ENCODE measurements around the gene CYP2D6.

Gene CYP2D6

GRCh38 chr22:42090596-42091454 is 39.8 kb downstream of the CYP2D6 start, which contains the start of gene NDUFA6:
Gene NDUFA6 (minus strand): TSS chr22:42090772. CDS start chr22:42090744, 28 bp downstream.
- no peak for TF ChIP-seq ISL1 (CRISPR knock-in tag; IDR thresholded peaks at IDR 0.05)
- no peak for TF ChIP-seq PPARA (CRISPR knock-in tag; IDR thresholded peaks at IDR 0.05; ENCODE audit: borderline replicate concordance)
- TF ChIP-seq TOX (CRISPR knock-in tag; IDR thresholded peaks at IDR 0.05; ENCODE audit: borderline replicate concordance): no peak
- no peak for TF ChIP-seq CSRNP3 (CRISPR knock-in tag; IDR thresholded peaks at IDR 0.05)
- no peak for TF ChIP-seq ZNF8 (CRISPR knock-in tag; IDR thresholded peaks at IDR 0.05)
- TF ChIP-seq RARB (CRISPR knock-in tag; IDR thresholded peaks at IDR 0.05): no peak
- no peak for TF ChIP-seq ARNTL (CRISPR knock-in tag; IDR thresholded peaks at IDR 0.05; ENCODE audit: borderline replicate concordance, low read depth)
- TF ChIP-seq CSDC2 (CRISPR knock-in tag; IDR thresholded peaks at IDR 0.05): no peak
- no peak for TF ChIP-seq ZC3H10 (CRISPR knock-in tag; IDR thresholded peaks at IDR 0.05)
- ATAC-seq: peak; percentile 96

- no peak for ATAC-seq
- TF ChIP-seq CSRNP3 (CRISPR knock-in tag; IDR thresholded peaks at IDR 0.05) (no peak), TSHZ2 (CRISPR knock-in tag; IDR thresholded peaks at IDR 0.05) (no peak), ZFP30 (CRISPR knock-in tag; IDR thresholded peaks at IDR 0.05) (no peak), ZC3H10 (CRISPR knock-in tag; IDR thresholded peaks at IDR 0.05) (no peak), ISL1 (CRISPR knock-in tag; IDR thresholded peaks at IDR 0.05) (no peak), GLIS3 (CRISPR knock-in tag; IDR thresholded peaks at IDR 0.05) (no peak), ESRRG (CRISPR knock-in tag; IDR thresholded peaks at IDR 0.05) (no peak), SNAI2 (CRISPR knock-in tag; IDR thresholded peaks at IDR 0.05) (no peak), BACH2 (CRISPR knock-in tag; IDR thresholded peaks at IDR 0.05; ENCODE audit: borderline replicate concordance) (no peak), CSDC2 (CRISPR knock-in tag; IDR thresholded peaks at IDR 0.05) (no peak), OSR1 (CRISPR knock-in tag; IDR thresholded peaks at IDR 0.05) (no peak), RARB (CRISPR knock-in tag; IDR thresholded peaks at IDR 0.05) (no peak), CREB5 (CRISPR knock-in tag; IDR thresholded peaks at IDR 0.05; ENCODE audit: low read depth) (no peak), PPARA (CRISPR knock-in tag; IDR thresholded peaks at IDR 0.05; ENCODE audit: borderline replicate concordance) (no peak), TCF4 (CRISPR knock-in tag; IDR thresholded peaks at IDR 0.05; ENCODE audit: borderline replicate concordance) (no peak), ZNF565 (CRISPR knock-in tag; conservative IDR thresholded peaks at IDR 0.05; ENCODE audit: low read depth) (no peak), TOX (CRISPR knock-in tag; IDR thresholded peaks at IDR 0.05; ENCODE audit: borderline replicate concordance) (no peak), ZFP3 (CRISPR knock-in tag; IDR thresholded peaks at IDR 0.05) (no peak), ARNTL (CRISPR knock-in tag; IDR thresholded peaks at IDR 0.05; ENCODE audit: borderline replicate concordance, low read depth) (no peak)
- TF ChIP-seq, protein P1, sequence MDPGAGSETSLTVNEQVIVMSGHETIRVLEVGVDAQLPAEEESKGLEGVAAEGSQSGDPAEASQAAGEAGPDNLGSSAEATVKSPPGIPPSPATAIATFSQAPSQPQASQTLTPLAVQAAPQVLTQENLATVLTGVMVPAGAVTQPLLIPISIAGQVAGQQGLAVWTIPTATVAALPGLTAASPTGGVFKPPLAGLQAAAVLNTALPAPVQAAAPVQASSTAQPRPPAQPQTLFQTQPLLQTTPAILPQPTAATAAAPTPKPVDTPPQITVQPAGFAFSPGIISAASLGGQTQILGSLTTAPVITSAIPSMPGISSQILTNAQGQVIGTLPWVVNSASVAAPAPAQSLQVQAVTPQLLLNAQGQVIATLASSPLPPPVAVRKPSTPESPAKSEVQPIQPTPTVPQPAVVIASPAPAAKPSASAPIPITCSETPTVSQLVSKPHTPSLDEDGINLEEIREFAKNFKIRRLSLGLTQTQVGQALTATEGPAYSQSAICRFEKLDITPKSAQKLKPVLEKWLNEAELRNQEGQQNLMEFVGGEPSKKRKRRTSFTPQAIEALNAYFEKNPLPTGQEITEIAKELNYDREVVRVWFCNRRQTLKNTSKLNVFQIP (CRISPR knock-in tag; IDR thresholded peaks at IDR 0.05; ENCODE audit: borderline replicate concordance, low read depth): no peak
These were observed 44.6 kb downstream of the CYP2D6 start for GRCh38 chr22:42086051-42086450.

Measured in SK-N-SH treated with all-trans-retinoic acid at 6 μM for 48 hours (cell line).